IMR-90 (cell line): Measurements from ENCODE around the gene FAM47E. TPM values are rescaled to one million over a fixed set of nuclear protein-coding genes. Genes with fewer than 3 reads are reported as not detected.

Experiments used
- ATAC-seq: fragments of 200-7000 bp; cut with Tn5 transposase; 2 replicates; pipeline ENCODE4 v1.9.1; 2020; ENCODE audit warnings: low read depth, mild to moderate bottlenecking, moderate library complexity
- BruUV-seq: library from RNA; stranded (reverse); fragments of 400-500 nt; replicated peaks from 2 replicates; lab custom pipeline; 2021; lab: Mats Ljungman, UMichigan
- CTCF ChIA-PET: fragments of 300-600 bp; formaldehyde crosslinking; extraction: SDS; loops from one replicate; lab custom pipeline; 2021; ENCODE audit warnings: antibody characterized with exemption; lab: Yijun Ruan, JAX
- POLR2A ChIA-PET: fragments of 300-600 bp; sonication (Branson Sonifier 250); formaldehyde crosslinking; loops from one replicate; lab custom pipeline; 2022; ENCODE audit warnings: antibody characterized with exemption; ENCODE audit not compliant: unreplicated experiment; lab: Charles Lee
- DNase-seq: peaks from one replicate; pipeline ENCODE4 v3.0.0; 2013
- H2AFZ ChIP-seq: replicated peaks from 2 replicates; pipeline ENCODE3; 2013; ENCODE audit warnings: low read length, mild to moderate bottlenecking; ENCODE audit not compliant: poor library complexity
- H2AK5ac ChIP-seq: 2 replicates; pipeline ENCODE4 v1.6.1; 2013; ENCODE audit warnings: low read depth, low read length, inconsistent platforms
- H2AK9ac ChIP-seq: replicated peaks from 2 replicates; pipeline ENCODE3; 2013; ENCODE audit warnings: mild to moderate bottlenecking, low read depth, low read length, moderate library complexity; ENCODE audit not compliant: poor library complexity
- H2BK120ac ChIP-seq: 2 replicates; pipeline ENCODE4 v1.6.1; 2013; ENCODE audit warnings: low read depth, low read length, inconsistent platforms
- H2BK15ac ChIP-seq: 3 replicates; pipeline ENCODE4 v1.6.1; 2013; ENCODE audit warnings: low read depth, low read length, inconsistent platforms
- H2BK20ac ChIP-seq: 2 replicates; pipeline ENCODE4 v1.6.1; 2013; ENCODE audit warnings: low read depth, mild to moderate bottlenecking, inconsistent platforms, low read length, moderate library complexity
- H2BK5ac ChIP-seq: 2 replicates; pipeline ENCODE4 v1.6.1; 2013; ENCODE audit warnings: mild to moderate bottlenecking, low read depth, low read length, inconsistent platforms; ENCODE audit not compliant: poor library complexity, severe bottlenecking
- H3K14ac ChIP-seq: replicated peaks from 2 replicates; pipeline ENCODE4 v1.6.1; 2013; ENCODE audit warnings: low read depth, low read length, inconsistent platforms
- H3K18ac ChIP-seq: 2 replicates; pipeline ENCODE4 v1.6.1; 2013; ENCODE audit warnings: low read depth, low read length, control low read depth
- H3K23ac ChIP-seq: 2 replicates; pipeline ENCODE4 v1.6.1; 2013; ENCODE audit warnings: low read depth, low read length, inconsistent platforms
- H3K27ac ChIP-seq: 2 replicates; pipeline ENCODE4 v1.5.1; 2013; ENCODE audit warnings: mild to moderate bottlenecking, control low read depth, low read length; ENCODE audit not compliant: insufficient read depth
- H3K27me3 ChIP-seq: 2 replicates; pipeline ENCODE4 v1.6.1; 2013; ENCODE audit warnings: low read length; ENCODE audit not compliant: control insufficient read depth, insufficient read depth
- H3K36me3 ChIP-seq: 2 replicates; pipeline ENCODE4 v1.6.1; 2013; ENCODE audit warnings: low read length, mixed read lengths; ENCODE audit not compliant: control insufficient read depth, insufficient read depth
- H3K4ac ChIP-seq: 2 replicates; pipeline ENCODE4 v1.6.1; 2013; ENCODE audit warnings: low read depth, low read length, inconsistent platforms
- H3K4me1 ChIP-seq: 2 replicates; pipeline ENCODE4 v1.6.1; 2013; ENCODE audit warnings: low read length, mixed read lengths; ENCODE audit not compliant: control insufficient read depth, insufficient read depth
- H3K4me2 ChIP-seq: 2 replicates; pipeline ENCODE4 v1.6.1; 2013; ENCODE audit warnings: low read depth, mild to moderate bottlenecking, control low read depth, low read length, moderate library complexity
- H3K4me3 ChIP-seq: 2 replicates; pipeline ENCODE4 v1.5.1; 2013; ENCODE audit warnings: low read depth, mild to moderate bottlenecking, control low read depth, low read length, moderate library complexity; ENCODE audit not compliant: insufficient read depth
- H3K56ac ChIP-seq: 2 replicates; pipeline ENCODE4 v1.6.1; 2013; ENCODE audit warnings: low read length, inconsistent platforms; ENCODE audit not compliant: insufficient read depth; ENCODE audit errors: extremely low read depth
- H3K79me1 ChIP-seq, 2 experiments: 2 replicates each; pipeline ENCODE4 v1.6.1; 2013; ENCODE audit warnings: low read length in 2 of 2, inconsistent platforms in 1 of 2, low read depth in 1 of 2
- H3K9ac ChIP-seq: 2 replicates; pipeline ENCODE4 v1.6.1; 2013; ENCODE audit warnings: low read depth, low read length, control low read depth
- H3K9me1 ChIP-seq: 2 replicates; pipeline ENCODE4 v1.6.1; 2013; ENCODE audit warnings: low read length, inconsistent platforms; ENCODE audit not compliant: insufficient read depth
- H3K9me3 ChIP-seq: 2 replicates; pipeline ENCODE4 v1.6.1; 2013; ENCODE audit warnings: low read length; ENCODE audit not compliant: control insufficient read depth, insufficient read depth
- H4K20me1 ChIP-seq: 2 replicates; pipeline ENCODE4 v1.6.1; 2013; ENCODE audit warnings: low read length, inconsistent platforms; ENCODE audit not compliant: insufficient read depth
- H4K5ac ChIP-seq: 2 replicates; pipeline ENCODE4 v1.6.1; 2013; ENCODE audit warnings: mild to moderate bottlenecking, low read depth, low read length, control low read depth
- H4K8ac ChIP-seq, 2 experiments: 2 replicates each; pipeline ENCODE4 v1.6.1; 2013; ENCODE audit warnings: low read depth in 2 of 2, low read length in 2 of 2, control low read depth in 1 of 2, inconsistent platforms in 1 of 2
- H4K91ac ChIP-seq: 2 replicates; pipeline ENCODE4 v1.6.1; 2013; ENCODE audit warnings: low read depth, low read length, inconsistent platforms; ENCODE audit not compliant: insufficient read depth
- BHLHE40 ChIP-seq: fragments of 150-350 bp; IDR thresholded peaks from 2 replicates; pipeline ENCODE4 v1.6.1; 2016; ENCODE audit warnings: mild to moderate bottlenecking, low read depth, low read length
- CEBPB ChIP-seq: IDR thresholded peaks from 2 replicates; pipeline ENCODE4 v1.6.1; 2012; ENCODE audit warnings: low read depth, low read length, improper control_type of control experiment
- CHD1 ChIP-seq: IDR thresholded peaks from 2 replicates; pipeline ENCODE4 v1.6.1; 2012; ENCODE audit warnings: low read depth, low read length, improper control_type of control experiment
- CTCF ChIP-seq: conservative IDR thresholded peaks from 2 replicates; pipeline ENCODE4 v1.5.1; 2012; ENCODE audit warnings: mild to moderate bottlenecking, low read depth, low read length, improper control_type of control experiment
- ELK1 ChIP-seq: fragments of 150-350 bp; IDR thresholded peaks from 2 replicates; pipeline ENCODE4 v1.6.1; 2016; ENCODE audit warnings: low read depth, mild to moderate bottlenecking, low read length, moderate library complexity, borderline replicate concordance
- FOS ChIP-seq: fragments of 150-350 bp; IDR thresholded peaks from 2 replicates; pipeline ENCODE4 v1.6.1; 2016; ENCODE audit warnings: low read depth, low read length
- MAFK ChIP-seq: IDR thresholded peaks from 2 replicates; pipeline ENCODE4 v1.6.1; 2012; ENCODE audit warnings: low read depth, low read length, improper control_type of control experiment
- MAZ ChIP-seq: IDR thresholded peaks from 2 replicates; pipeline ENCODE4 v1.6.1; 2012; ENCODE audit warnings: low read depth, mild to moderate bottlenecking, low read length, improper control_type of control experiment, moderate library complexity, borderline replicate concordance
- MXI1 ChIP-seq: IDR thresholded peaks from 2 replicates; pipeline ENCODE4 v1.6.1; 2012; ENCODE audit warnings: low read depth, mild to moderate bottlenecking, low read length, moderate library complexity, borderline replicate concordance
- NFE2L2 ChIP-seq: fragments of 150-350 bp; IDR thresholded peaks from 2 replicates; pipeline ENCODE4 v1.6.1; 2016; ENCODE audit warnings: low read depth, mild to moderate bottlenecking, low read length
- POLR2A ChIP-seq: IDR thresholded peaks from 2 replicates; pipeline ENCODE4 v1.6.1; 2012; ENCODE audit warnings: mild to moderate bottlenecking, low read depth, low read length
- RAD21 ChIP-seq: IDR thresholded peaks from 2 replicates; pipeline ENCODE4 v1.6.1; 2012; ENCODE audit warnings: low read length, improper control_type of control experiment
- RCOR1 ChIP-seq: IDR thresholded peaks from 2 replicates; pipeline ENCODE4 v1.6.1; 2012; ENCODE audit warnings: mild to moderate bottlenecking, low read length, improper control_type of control experiment; ENCODE audit not compliant: insufficient replicate concordance
- RFX5 ChIP-seq: IDR thresholded peaks from 2 replicates; pipeline ENCODE4 v1.8.0; 2012; ENCODE audit warnings: low read depth, mild to moderate bottlenecking, low read length, moderate library complexity
- SMC3 ChIP-seq: fragments of 150-350 bp; IDR thresholded peaks from 2 replicates; pipeline ENCODE4 v1.6.1; 2016; ENCODE audit warnings: low read depth, mild to moderate bottlenecking, antibody characterized with exemption, low read length, moderate library complexity
- WGBS, 2 experiments: methylation state at CpG; one replicate each; pipeline versions ENCODE4 v1.1.5 to v1.1.7; 2013; ENCODE audit warnings: missing lambda C conversion rate in 2 of 2; ENCODE audit not compliant: insufficient read length in 1 of 2; ENCODE audit errors: extremely low coverage in 2 of 2; 5-methylcytosine and 5-hydroxymethylcytosine counted together
- dilution Hi-C: fragments of 300-500 bp; cut with HindIII; formaldehyde crosslinking; loops from one replicate; pipeline ENCODE4 v1.14.3; 2018; ENCODE audit warnings: low sequenced_read_pairs; ENCODE audit not compliant: unreplicated experiment
- in situ Hi-C: fragments of 300-500 bp; cut with MboI; formaldehyde crosslinking; loops from 3 replicates; pipeline ENCODE4 v1.14.3; 2019; ENCODE audit warnings: low sequenced_read_pairs, inconsistent platforms, mixed read lengths
- intact Hi-C: fragments of 100-400 bp; cut with micrococcal nuclease; formaldehyde crosslinking; loops from 2 replicates; pipeline ENCODE4 v1.10.0; 2022
- polyA plus RNA-seq, 3 experiments: library from polyadenylated mRNA; depleted of rRNA; stranded (reverse); fragments of >200 nt; gene quantifications; 2 replicates each; pipeline ENCODE4 v1.2.3, GENCODE V29; 2012; ENCODE audit warnings: low replicate concordance in 1 of 3
- total RNA-seq: library from RNA; depleted of rRNA; stranded (reverse); fragments of >200 nt; gene quantifications from 2 replicates; pipeline ENCODE4 v1.2.3, GENCODE V29; 2012
- TF ChIP-seq, protein P1 (sequence below): fragments of 150-350 bp; IDR thresholded peaks from 2 replicates; pipeline ENCODE4 v1.6.1; 2017; ENCODE audit warnings: mild to moderate bottlenecking, antibody characterized with exemption, low read length, low read depth

FAM47E gene
- total and polyA plus RNA-seq, 2 of the 4 experiments (the other 2 are of a cell fraction), result 0.05 TPM; not detected in 1

GRCh38 chr4:76307660-76308014 is 56.1 kb downstream of the FAM47E start:
- no TSS peak for BruUV-seq
- ChIA-PET CTCF (interaction anchor here (0.7 to 2.0 kb wide), 4 partner anchors 25 to 880 kb away, joined by 3 to 5 read pairs (median 4); no protein-coding TSS in a partner anchor), POLR2A (no interaction called here)

More at GRCh38 chr4:76307660-76308014, 56.1 kb downstream of the FAM47E start:
- no peak overlapping the region for H3K4ac ChIP-seq
- H2AFZ ChIP-seq, result peak overlapping the region; percentile 94
- H3K56ac ChIP-seq, result no peak overlapping the region
- H3K79me1 ChIP-seq, result peaks cover 28 to 40% of the 10 kb centered on the region in 2 experiments; a peak in 3 of 4 replicates
- H3K4me3 ChIP-seq, result peak overlapping the region; percentile 82
- H3K9ac ChIP-seq, result peak overlapping the region; percentile 82; the same call in 1 of the 2 replicates
- H3K27ac ChIP-seq, result no peak overlapping the region
- ATAC-seq, result no peak
- intact Hi-C loops, result loop anchor here (2.0 kb wide), 3 partner anchors 71 to 129 kb away; partner anchors contain the start of gene SCARB2
- H3K4me1 ChIP-seq, result peaks cover 6% of the 10 kb centered on the region; the same call in 1 of the 2 replicates
- H2AK5ac ChIP-seq, result no peak overlapping the region
- 0 out of 2 replicates have a peak overlapping the region, but pooled peaks have one; percentile 11 for H3K14ac ChIP-seq
- DNase-seq, result no peak
- no peaks in the 10 kb centered on the region; the same call in 1 of the 2 replicates for H4K20me1 ChIP-seq
- in situ Hi-C loops, result no loop called here
- peak overlapping the region; percentile 87 for H3K4me2 ChIP-seq
- H3K27me3 ChIP-seq, result no peaks in the 10 kb centered on the region
- peak overlapping the region; percentile 79 for H2AK9ac ChIP-seq
- H3K9me3 ChIP-seq, result no peaks in the 10 kb centered on the region
- dilution Hi-C loops, result no loop called here
- peaks cover 8% of the 10 kb centered on the region for H3K36me3 ChIP-seq
- H2BK120ac ChIP-seq, result no peak overlapping the region
- no peak overlapping the region for H2BK20ac ChIP-seq
- H4K91ac ChIP-seq, result no peak overlapping the region
- H3K18ac ChIP-seq, result no peak overlapping the region
- 43% methylated on average over 3 of the region's 4 CpGs; no CpG with 5 or more reads in 1 of the 2 experiments for WGBS, 2 experiments
- H2BK5ac ChIP-seq, result no peak overlapping the region
- peaks cover 20% of the 10 kb centered on the region for H3K9me1 ChIP-seq
- no peak overlapping the region for H4K5ac ChIP-seq
- TF ChIP-seq MAZ, result no peak
- no peak for TF ChIP-seq CTCF
- TF ChIP-seq FOS, result no peak
- no peak for TF ChIP-seq NFE2L2
- TF ChIP-seq SMC3, result no peak
- TF ChIP-seq RFX5, result no peak
- no peak for TF ChIP-seq MXI1
- TF ChIP-seq ELK1, result no peak
- TF ChIP-seq, protein P1, sequence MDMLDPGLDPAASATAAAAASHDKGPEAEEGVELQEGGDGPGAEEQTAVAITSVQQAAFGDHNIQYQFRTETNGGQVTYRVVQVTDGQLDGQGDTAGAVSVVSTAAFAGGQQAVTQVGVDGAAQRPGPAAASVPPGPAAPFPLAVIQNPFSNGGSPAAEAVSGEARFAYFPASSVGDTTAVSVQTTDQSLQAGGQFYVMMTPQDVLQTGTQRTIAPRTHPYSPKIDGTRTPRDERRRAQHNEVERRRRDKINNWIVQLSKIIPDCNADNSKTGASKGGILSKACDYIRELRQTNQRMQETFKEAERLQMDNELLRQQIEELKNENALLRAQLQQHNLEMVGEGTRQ, result no peak
- no peak for TF ChIP-seq MAFK
- no peak for TF ChIP-seq POLR2A
- no peak for TF ChIP-seq CEBPB
- no peak for TF ChIP-seq RAD21
- no peak for TF ChIP-seq CHD1
- no peak for TF ChIP-seq BHLHE40
- no peak for TF ChIP-seq RCOR1
- no peak overlapping the region for H4K8ac ChIP-seq
- peak overlapping the region; percentile 76; the same call in 1 of the 2 replicates for H3K23ac ChIP-seq
- H2BK15ac ChIP-seq, result no peak overlapping the region
